RWPE1 (cell line): ENCODE results near the gene BRD9.

ENCODE experiments used
- CTCF ChIA-PET: fragments of 350-600 bp; sonication (Branson Sonifier 250); formaldehyde crosslinking; extraction: SDS; loops from one replicate; lab custom pipeline; 2021; lab: Yijun Ruan, JAX
- POLR2A ChIA-PET: fragments of 400-600 bp; formaldehyde crosslinking; extraction: SDS; loops from one replicate; lab custom pipeline; 2020; ENCODE audit warnings: antibody characterized with exemption; ENCODE audit not compliant: low non-redundant PET; lab: Yijun Ruan, JAX
- DNase-seq: peaks from one replicate; pipeline ENCODE4 v3.0.0; 2012; ENCODE audit warnings: low spot score
- H3K27ac ChIP-seq: fragments of 450-650 bp; 2 replicates; pipeline ENCODE4 v1.5.1; 2017
- TF ChIP-seq, protein P1 (sequence below): fragments of 450-650 bp; conservative IDR thresholded peaks from 2 replicates; pipeline ENCODE4 v1.5.1; 2017; ENCODE audit warnings: low read depth, mild to moderate bottlenecking

BRD9 gene

DNA sequence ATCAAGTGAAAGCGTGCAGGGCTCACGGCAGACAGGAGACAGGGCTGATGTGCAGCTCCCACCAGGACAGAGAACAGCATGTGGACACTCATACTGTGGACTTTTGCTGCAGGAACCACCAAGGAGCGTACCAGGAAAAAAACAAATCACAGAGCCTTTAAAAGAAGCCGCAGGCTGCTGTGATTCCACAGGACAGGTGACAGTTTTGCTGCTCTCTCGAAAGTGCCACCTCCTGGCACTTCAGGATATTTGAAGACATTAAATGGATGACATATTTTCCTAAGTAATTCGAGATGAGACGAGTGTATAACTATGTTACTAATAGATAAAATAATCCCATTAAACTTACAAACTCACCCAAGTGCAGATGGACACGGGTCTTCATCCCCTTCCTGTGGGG is 71.1 kb downstream of the BRD9 start:
- POLR2A ChIA-PET = no interaction called here
- no peak overlapping the region for H3K27ac ChIP-seq
- CTCF ChIA-PET = no interaction called here
- no peak for DNase-seq
- TF ChIP-seq, protein P1, sequence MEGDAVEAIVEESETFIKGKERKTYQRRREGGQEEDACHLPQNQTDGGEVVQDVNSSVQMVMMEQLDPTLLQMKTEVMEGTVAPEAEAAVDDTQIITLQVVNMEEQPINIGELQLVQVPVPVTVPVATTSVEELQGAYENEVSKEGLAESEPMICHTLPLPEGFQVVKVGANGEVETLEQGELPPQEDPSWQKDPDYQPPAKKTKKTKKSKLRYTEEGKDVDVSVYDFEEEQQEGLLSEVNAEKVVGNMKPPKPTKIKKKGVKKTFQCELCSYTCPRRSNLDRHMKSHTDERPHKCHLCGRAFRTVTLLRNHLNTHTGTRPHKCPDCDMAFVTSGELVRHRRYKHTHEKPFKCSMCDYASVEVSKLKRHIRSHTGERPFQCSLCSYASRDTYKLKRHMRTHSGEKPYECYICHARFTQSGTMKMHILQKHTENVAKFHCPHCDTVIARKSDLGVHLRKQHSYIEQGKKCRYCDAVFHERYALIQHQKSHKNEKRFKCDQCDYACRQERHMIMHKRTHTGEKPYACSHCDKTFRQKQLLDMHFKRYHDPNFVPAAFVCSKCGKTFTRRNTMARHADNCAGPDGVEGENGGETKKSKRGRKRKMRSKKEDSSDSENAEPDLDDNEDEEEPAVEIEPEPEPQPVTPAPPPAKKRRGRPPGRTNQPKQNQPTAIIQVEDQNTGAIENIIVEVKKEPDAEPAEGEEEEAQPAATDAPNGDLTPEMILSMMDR = no peak

DNA sequence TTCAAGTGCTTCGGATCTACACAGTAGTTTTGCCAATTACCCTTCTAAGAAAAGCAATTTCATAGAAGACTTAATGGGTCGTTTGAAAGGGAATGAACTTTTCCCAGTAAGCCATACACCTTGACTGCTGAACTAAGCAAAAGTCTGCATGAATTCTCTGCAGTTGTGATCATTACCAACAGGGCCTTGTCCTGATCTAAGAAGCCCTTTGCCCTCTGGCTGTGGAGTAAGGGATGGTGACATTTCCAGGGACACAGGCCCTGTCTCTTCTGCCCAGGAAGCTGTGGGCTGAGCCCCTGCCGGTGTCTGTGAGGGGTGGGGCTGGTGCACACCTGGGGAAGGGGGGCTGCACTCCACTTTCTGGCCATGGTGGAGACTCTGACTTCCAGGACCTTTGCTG is 72.4 kb downstream of the BRD9 start:
- ChIA-PET CTCF (no interaction called here), POLR2A (no interaction called here)
- TF ChIP-seq, protein P1 = no peak
- H3K27ac ChIP-seq = no peak overlapping the region
- DNase-seq = no peak

DNA sequence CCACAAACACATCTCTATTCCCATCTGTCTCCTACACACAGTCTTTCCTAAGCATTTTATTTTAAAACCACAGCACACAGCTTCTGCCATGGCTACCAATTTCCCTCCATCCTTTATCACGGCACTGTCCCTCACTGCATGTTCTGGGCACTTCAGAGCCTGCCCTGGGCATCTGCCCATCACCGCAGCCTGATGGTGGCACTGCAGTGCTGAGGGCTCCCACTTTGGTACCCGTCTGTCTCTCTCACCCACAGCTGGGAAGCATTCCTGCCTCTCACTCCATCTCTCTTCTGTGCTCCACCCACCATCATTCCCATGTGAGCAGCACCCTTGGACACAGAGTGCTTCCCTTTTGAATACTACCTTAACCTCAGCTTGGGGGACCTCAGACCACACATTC is 73.5 kb downstream of the BRD9 start:
- POLR2A ChIA-PET = no interaction called here
- CTCF ChIA-PET = no interaction called here
- H3K27ac ChIP-seq = no peak overlapping the region
- TF ChIP-seq, protein P1 = no peak
- DNase-seq = no peak

DNA sequence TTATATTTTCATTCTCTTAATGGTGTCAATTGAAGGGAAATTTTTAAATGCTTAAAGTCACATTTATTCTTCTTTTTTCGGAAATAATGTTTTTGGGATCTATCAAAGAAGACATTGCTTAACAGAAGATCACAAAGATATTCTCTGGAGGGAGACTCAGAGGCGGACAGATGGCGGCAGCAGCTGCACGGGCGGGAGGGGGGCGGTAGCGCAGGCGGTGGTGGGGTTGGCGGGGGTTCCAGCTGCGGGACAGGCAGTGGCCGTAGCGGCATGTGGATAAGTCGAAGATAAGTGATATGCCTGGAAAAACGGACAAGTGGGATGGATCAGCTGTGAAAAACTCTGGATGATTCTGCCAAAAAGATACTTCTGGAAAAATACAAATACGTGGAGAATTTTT is 76.4 kb downstream of the BRD9 start:
- no peak for DNase-seq
- TF ChIP-seq, protein P1 = no peak
- POLR2A ChIA-PET = no interaction called here
- CTCF ChIA-PET = no interaction called here
- H3K27ac ChIP-seq = no peak overlapping the region

DNA sequence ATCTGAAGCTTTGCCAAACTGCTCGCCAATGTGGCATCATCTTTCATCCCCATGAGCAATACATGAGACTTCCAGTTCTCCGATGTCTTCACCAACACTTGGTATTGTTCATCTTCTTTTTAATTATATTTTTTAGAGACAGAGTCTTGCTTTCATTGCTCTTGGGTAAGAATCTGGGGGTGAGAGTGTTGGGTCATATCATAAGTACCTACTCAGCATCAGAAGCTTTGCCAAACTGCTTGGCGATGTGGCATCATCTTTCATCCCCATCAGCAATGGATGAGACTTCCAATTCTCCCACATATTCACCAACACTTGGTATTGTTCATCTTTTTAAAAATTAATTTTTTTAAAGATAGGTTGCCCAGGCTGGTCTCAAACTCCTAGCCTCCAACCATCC is 77.2 kb downstream of the BRD9 start:
- CTCF ChIA-PET = no interaction called here
- POLR2A ChIA-PET = no interaction called here
- no peak for DNase-seq
- H3K27ac ChIP-seq = no peak overlapping the region
- TF ChIP-seq, protein P1 = no peak
